ENCODE data around the gene SMAD2.

SMAD2 gene

GRCh38 chr18:47846431-47846830, 84.0 kb downstream of the SMAD2 start (continued):
- TF ChIP-seq TSHZ2 (CRISPR knock-in tag; IDR thresholded peaks at IDR 0.05) (no peak), ZNF565 (CRISPR knock-in tag; conservative IDR thresholded peaks at IDR 0.05; ENCODE audit: low read depth) (no peak), BACH2 (CRISPR knock-in tag; IDR thresholded peaks at IDR 0.05; ENCODE audit: borderline replicate concordance) (no peak), ZNF70 (CRISPR knock-in tag; IDR thresholded peaks at IDR 0.05) (no peak), ZFP3 (CRISPR knock-in tag; IDR thresholded peaks at IDR 0.05) (no peak)

GRCh38 chr18:47844828-47845498, 85.5 kb downstream of the SMAD2 start:
- ATAC-seq: no peak
- no peak for TF ChIP-seq ZNF565 (CRISPR knock-in tag; conservative IDR thresholded peaks at IDR 0.05; ENCODE audit: low read depth)
- no peak for TF ChIP-seq BACH2 (CRISPR knock-in tag; IDR thresholded peaks at IDR 0.05; ENCODE audit: borderline replicate concordance)
- no peak for TF ChIP-seq PPARA (CRISPR knock-in tag; IDR thresholded peaks at IDR 0.05; ENCODE audit: borderline replicate concordance)
- no peak for TF ChIP-seq POU6F1 (CRISPR knock-in tag; IDR thresholded peaks at IDR 0.05; ENCODE audit: borderline replicate concordance, low read depth)
- no peak for TF ChIP-seq TSHZ2 (CRISPR knock-in tag; IDR thresholded peaks at IDR 0.05)
- no peak for TF ChIP-seq ESRRG (CRISPR knock-in tag; IDR thresholded peaks at IDR 0.05)
- TF ChIP-seq PATZ1 (CRISPR knock-in tag; IDR thresholded peaks at IDR 0.05; ENCODE audit: borderline replicate concordance): no peak
- no peak for TF ChIP-seq ZNF8 (CRISPR knock-in tag; IDR thresholded peaks at IDR 0.05)
- no peak for TF ChIP-seq ZFP3 (CRISPR knock-in tag; IDR thresholded peaks at IDR 0.05)
- TF ChIP-seq TOX (CRISPR knock-in tag; IDR thresholded peaks at IDR 0.05; ENCODE audit: borderline replicate concordance): no peak
- no peak for TF ChIP-seq GLIS3 (CRISPR knock-in tag; IDR thresholded peaks at IDR 0.05)

GRCh38 chr18:47842836-47843235, 87.6 kb downstream of the SMAD2 start:
- no peak for TF ChIP-seq BACH2 (CRISPR knock-in tag; IDR thresholded peaks at IDR 0.05; ENCODE audit: borderline replicate concordance)
- TF ChIP-seq PPARA (CRISPR knock-in tag; IDR thresholded peaks at IDR 0.05; ENCODE audit: borderline replicate concordance): no peak
- TF ChIP-seq TOX (CRISPR knock-in tag; IDR thresholded peaks at IDR 0.05; ENCODE audit: borderline replicate concordance): no peak
- TF ChIP-seq ZNF565 (CRISPR knock-in tag; conservative IDR thresholded peaks at IDR 0.05; ENCODE audit: low read depth): no peak
- ATAC-seq: no peak

- ATAC-seq: no peak
- TF ChIP-seq CSRNP3 (CRISPR knock-in tag; IDR thresholded peaks at IDR 0.05) (no peak), TSHZ2 (CRISPR knock-in tag; IDR thresholded peaks at IDR 0.05) (no peak), OSR1 (CRISPR knock-in tag; IDR thresholded peaks at IDR 0.05) (no peak), ZNF8 (CRISPR knock-in tag; IDR thresholded peaks at IDR 0.05) (no peak), ZNF70 (CRISPR knock-in tag; IDR thresholded peaks at IDR 0.05) (no peak), ZFP30 (CRISPR knock-in tag; IDR thresholded peaks at IDR 0.05) (no peak), TCF4 (CRISPR knock-in tag; IDR thresholded peaks at IDR 0.05; ENCODE audit: borderline replicate concordance) (no peak), ESRRG (CRISPR knock-in tag; IDR thresholded peaks at IDR 0.05) (no peak), ISL1 (CRISPR knock-in tag; IDR thresholded peaks at IDR 0.05) (no peak), CREB5 (CRISPR knock-in tag; IDR thresholded peaks at IDR 0.05; ENCODE audit: low read depth) (no peak), SNAI2 (CRISPR knock-in tag; IDR thresholded peaks at IDR 0.05) (no peak), TOX (CRISPR knock-in tag; IDR thresholded peaks at IDR 0.05; ENCODE audit: borderline replicate concordance) (no peak)
Measured at GRCh38 chr18:47838396-47838795, 92.1 kb downstream of the SMAD2 start.

Data from SK-N-SH treated with all-trans-retinoic acid at 6 μM for 48 hours (cell line).